ENCODE data around the gene MTA3.

GRCh38 chr2:42547446-42548295 is 20.8 kb upstream of the MTA3 start:
- TF ChIP-seq TAF1 (IDR thresholded peaks at IDR 0.05; ENCODE audit: borderline replicate concordance, low read depth, low read length) (no peak), POLR2A (IDR thresholded peaks at IDR 0.05; ENCODE audit: low read depth, low read length) (no peak)
